NCI-H187 (cell line): Measurements from ENCODE around the gene AGAP5.

Experiments used
- DNase-seq, 2 experiments: peaks; one replicate each; lab custom pipeline; 2025; lab: John Stamatoyannopoulos, UW

The AGAP5 gene

DNA sequence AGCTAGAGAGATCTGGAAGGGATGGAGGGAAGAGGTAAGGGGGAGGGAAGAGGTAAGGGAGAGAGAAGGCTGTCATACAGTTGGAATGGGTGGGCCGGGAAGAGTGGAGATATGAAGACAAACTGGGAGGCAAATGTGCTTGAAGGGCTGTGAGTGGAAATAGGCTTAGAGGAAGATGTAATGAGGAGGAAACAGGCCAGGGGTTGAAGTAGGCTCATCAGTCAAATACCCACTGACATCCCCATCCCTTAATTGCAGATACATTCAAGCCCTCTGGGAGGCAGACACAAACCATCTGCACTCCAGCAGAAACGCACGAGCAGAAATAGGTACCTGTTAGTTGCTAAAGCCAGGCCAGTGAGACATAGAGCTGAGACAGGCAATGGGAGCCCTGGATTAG, 44.2 kb downstream of the AGAP5 start:
- DNase-seq: no peak

DNA sequence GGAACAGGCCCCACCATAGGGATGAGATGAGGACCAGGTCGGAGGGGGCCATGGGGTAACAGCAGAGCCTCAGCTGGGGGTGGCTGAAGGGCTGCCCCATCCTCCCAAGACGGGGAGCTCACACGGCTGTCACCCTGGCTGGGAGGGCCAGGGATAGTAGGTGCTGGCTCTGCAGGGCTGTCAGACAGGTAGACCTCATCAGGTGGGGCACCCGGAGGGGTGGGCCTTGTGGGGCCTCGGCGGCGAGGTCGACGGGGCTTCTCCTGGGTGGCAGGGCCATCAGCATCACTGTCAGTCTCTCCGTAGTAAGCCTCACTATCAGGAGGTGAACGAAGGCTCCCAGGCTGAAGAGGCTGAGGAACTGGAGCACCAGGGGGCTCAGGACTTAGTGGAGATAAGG, 44.7 kb downstream of the AGAP5 start:
- no peak for DNase-seq

DNA sequence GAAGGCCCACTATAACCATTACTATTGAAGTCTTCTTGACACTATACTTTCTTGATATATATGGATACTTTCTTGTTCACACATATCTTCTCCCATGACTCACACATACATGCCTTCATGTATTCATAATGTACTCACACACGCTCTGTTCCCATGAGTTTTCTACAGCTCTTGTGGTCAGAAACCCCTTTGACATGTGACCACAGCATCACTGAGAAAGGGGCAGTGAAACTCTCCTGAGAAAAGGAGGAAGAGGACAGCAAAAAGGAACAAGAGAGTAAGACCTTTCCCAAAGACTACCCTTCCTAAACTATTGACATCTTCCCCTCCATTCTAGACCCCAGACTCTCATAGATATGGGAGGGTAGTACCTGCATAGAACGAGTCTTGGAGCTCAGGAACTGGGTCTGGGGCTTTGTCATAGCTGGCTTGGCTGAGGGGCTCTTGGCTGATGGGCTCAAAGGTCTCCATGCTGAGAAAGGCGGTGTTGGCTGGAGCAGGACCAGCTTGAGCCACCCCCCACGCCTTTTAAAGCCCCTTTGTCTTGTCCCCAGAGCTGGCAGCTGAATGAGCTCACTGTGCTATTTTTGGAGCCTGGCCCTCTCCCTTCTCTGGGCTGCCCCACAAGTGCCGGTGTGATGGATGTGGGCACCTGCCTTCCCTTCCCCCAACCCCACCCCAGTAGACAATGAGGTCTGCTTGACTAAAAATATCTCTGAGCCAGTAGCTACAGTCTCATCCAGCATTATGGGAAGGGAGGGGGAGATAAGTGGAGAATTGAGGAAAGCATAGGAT, 47.2 kb downstream of the AGAP5 start:
- peak in 1 of 2 experiments; percentile 42 for DNase-seq

DNA sequence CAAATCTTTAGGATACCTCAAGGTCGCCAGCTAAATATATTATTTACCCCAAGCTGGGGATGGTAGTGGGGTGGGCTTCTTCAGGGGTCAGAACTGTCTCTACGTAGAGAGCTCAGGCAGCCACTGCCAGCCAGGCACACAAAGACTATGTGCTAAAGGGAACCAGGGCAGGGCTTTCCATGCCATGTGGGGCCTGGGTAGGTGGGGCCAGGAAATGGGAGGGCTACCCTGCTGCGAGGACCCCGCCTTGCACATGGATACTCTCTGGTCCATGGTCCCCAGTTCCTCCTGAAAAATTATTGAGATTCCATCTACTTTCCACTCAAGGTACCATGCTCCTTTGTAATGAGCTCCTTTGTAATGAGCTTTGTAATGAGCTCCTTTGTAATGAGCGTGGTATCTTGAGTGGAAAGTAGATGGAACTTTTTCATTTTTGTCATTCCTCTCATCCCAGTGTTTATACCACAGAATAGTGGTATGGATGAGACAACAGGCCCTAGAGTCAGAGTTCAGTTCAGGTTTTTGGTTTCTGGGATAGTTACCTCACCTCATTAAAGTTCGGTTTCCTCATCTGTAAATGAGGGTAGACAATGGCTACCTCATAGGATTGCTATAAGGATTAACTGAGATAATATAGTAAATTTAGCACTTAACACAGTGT, 47.9 kb downstream of the AGAP5 start:
- no peak for DNase-seq

GRCh38 chr10:73648975-73649829, 48.7 kb downstream of the AGAP5 start:
- DNase-seq: no peak

- no peak for DNase-seq
Measured at GRCh38 chr10:73647875-73648651, 49.8 kb downstream of the AGAP5 start.

GRCh38 chr10:73647211-73647874, 50.6 kb downstream of the AGAP5 start:
- DNase-seq: no peak

DNA sequence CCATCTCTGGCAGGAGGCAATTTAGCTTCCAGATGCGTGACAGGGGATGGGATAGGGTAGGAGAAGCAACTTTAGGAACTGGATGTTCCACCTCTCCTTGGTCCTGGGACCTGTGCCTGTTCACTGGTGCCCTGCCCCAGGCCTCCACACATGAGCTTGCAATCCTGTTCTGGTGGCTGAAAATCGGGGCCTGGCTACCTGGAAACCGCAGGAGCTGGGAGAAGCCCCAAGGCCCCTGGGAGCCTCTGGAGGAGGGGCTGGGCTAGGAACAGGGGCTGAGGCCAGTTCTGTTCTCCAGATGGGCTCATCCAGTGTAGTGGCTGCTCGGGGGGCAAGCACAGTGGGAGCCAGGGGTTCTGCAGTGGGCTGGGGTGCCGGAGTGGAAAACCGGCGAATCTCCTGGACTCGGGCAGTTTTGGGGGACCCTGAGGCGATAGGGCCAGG, 51.3 kb downstream of the AGAP5 start:
- DNase-seq: no peak

- peak in 1 of 2 experiments; percentile 19 for DNase-seq
Measured at GRCh38 chr10:73645251-73645650, 52.7 kb downstream of the AGAP5 start.

- DNase-seq: peak in 1 of 2 experiments; percentile 3
Measured at GRCh38 chr10:73644767-73645166, 53.1 kb downstream of the AGAP5 start.

DNA sequence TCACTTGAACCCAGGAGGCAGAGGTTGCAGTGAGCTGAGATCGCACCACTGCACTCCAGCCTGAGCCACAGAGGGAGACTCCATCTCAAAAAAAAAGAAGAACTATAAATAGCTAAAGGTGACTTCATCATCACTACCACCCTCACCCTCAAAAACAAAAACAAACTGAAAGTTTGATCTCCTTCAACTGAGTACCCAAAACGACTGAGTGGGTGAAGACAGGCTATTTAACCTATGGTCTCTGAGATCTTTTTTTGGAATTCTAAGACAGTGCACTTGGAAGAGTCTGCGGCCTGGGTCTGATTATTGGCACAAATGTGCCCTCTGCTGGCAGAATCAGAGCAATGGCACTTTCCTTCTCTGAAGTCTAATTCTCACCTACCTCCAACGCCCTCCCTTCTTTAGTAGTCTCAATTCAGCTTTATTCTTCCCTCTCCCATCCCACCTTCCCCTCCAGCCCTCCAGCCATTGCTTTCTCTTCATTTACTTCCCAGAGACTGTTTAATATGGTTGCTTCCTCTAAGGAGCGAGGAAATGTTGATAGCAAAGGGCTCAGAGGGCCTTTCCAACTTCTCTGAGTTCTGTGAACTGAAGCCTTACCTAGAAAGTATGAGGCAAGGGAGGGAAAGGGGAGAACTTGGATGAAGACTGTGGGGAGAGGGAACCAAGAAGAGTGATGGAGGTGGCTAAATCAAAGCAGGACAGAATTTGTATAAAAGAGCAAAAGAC, 53.7 kb downstream of the AGAP5 start:
- peak in 1 of 2 experiments; percentile 6 for DNase-seq

DNA sequence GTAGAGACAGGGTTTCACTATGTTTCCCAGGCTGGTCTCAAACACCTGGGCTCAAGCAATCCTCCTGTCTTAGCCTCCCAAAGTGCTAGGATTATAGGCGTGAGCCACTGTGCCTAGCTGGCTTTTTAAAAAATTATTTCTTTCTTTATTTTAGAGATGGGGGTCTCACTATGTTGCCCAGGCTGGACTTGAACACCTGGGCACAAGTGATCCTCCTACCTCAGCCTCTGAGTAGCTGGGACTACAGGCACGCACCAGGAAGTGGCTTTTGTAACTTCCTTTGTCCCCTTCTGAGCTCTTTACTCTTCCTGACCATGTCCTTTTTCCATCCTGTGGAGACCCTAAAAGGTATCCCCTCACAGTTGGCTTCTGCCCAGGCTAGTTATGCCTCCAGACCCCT, 54.5 kb downstream of the AGAP5 start:
- DNase-seq: no peak

- no peak for DNase-seq
Measured at GRCh38 chr10:73641328-73642060, 56.4 kb downstream of the AGAP5 start, which contains the start of gene MYOZ1. Gene MYOZ1 (minus strand): TSS chr10:73641474. CDS start chr10:73640017, 1,457 bp downstream.

GRCh38 chr10:73639286-73639685, 58.6 kb downstream of the AGAP5 start:
- no peak for DNase-seq

- no peak for DNase-seq
Measured at GRCh38 chr10:73635781-73636180, 62.1 kb downstream of the AGAP5 start.

DNA sequence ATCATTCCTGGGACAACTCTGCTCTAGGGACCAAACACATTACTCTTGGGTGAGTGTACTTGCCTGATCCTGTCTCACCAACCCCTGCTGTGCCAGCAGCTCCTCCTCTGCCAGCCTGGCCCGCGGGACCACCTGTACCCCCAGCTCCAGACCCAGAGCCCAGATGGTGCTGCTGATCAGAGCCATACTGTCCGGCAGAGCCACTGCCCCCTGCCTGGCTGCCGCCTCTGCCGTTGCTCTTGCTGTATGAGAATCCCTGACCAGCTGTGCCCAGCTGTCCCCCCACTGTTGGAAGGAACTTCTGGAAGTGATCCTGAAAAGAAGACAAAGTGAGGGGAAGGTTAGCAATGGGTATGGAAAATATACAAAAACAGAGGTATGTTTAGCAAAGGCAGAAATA, 63.5 kb downstream of the AGAP5 start:
- DNase-seq: no peak

DNA sequence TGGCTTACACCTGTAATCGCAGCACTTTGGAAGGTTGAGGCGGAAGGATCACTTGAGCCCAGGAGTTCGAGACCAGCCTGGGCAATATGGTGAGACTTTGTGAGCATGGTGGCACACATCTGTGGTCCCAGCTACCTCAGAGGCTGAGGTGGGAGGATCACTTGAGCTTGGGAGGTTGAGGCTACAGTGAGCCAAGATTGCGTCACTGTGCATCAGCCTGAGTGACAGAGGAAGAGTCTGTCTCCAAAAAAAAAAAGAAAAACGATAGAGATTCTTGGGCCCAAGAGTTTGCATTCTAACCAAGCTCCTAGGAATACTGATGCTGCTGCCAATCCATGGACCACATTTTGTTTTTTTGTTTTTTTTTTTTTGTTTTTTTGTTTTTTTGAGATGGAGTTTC, 68.7 kb downstream of the AGAP5 start:
- DNase-seq: no peak

GRCh38 chr10:73628405-73628804, 69.5 kb downstream of the AGAP5 start:
- no peak for DNase-seq

- DNase-seq: no peak
Measured at GRCh38 chr10:73627300-73627699, 70.6 kb downstream of the AGAP5 start.
